ENCODE measurements around the gene NPHP4. TPM values are rescaled to one million over a fixed set of nuclear protein-coding genes. Genes with fewer than 3 reads are reported as not detected.
"Not testable (repeated sequence)": the region's sequence is repeated elsewhere in the genome, so short reads cannot be mapped to it uniquely, and the experiment has no call there.

Gene NPHP4
- total RNA-seq, 1 donor from 2014 or later: 3.2 TPM

DNA sequence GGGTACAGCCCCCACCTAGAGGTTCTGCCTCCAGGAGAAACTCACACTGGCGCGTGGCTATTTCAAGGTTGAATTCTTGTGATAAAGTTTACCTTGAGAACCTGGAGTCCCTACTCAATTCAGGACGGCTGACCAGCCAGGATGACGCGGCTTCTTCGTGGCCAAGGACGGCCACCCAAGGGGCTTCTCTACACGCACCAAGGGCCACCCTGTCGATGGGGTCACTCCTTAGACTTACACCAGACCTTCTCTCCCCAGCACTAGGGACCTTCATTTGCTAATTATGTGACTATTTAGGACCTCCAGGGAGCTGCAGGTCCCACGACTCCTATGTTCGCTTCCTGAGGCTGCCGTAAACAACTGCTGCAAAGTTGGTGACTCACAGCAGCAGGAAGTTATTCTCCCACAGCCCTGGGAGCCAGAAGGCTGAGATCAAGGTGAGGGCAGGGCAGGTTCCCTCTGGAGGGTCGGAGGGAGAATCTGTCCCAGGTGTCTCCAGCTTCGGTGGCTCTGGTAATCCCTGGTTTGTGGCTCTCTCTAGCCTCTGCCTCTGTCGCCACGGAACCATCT, 135.9 kb downstream of the NPHP4 start:
- TF ChIP-seq, protein P1, sequence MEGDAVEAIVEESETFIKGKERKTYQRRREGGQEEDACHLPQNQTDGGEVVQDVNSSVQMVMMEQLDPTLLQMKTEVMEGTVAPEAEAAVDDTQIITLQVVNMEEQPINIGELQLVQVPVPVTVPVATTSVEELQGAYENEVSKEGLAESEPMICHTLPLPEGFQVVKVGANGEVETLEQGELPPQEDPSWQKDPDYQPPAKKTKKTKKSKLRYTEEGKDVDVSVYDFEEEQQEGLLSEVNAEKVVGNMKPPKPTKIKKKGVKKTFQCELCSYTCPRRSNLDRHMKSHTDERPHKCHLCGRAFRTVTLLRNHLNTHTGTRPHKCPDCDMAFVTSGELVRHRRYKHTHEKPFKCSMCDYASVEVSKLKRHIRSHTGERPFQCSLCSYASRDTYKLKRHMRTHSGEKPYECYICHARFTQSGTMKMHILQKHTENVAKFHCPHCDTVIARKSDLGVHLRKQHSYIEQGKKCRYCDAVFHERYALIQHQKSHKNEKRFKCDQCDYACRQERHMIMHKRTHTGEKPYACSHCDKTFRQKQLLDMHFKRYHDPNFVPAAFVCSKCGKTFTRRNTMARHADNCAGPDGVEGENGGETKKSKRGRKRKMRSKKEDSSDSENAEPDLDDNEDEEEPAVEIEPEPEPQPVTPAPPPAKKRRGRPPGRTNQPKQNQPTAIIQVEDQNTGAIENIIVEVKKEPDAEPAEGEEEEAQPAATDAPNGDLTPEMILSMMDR (IDR thresholded peaks at IDR 0.05; ENCODE audit: insufficient read depth, low read length, severe bottlenecking): no peak
- H3K36me3 ChIP-seq (ENCODE audit: control insufficient read depth, insufficient read depth, low read length): no peaks in the 10 kb centered on the region
- no peak overlapping the region for H3K4me3 ChIP-seq (ENCODE audit: low read depth, low read length)
- DNase-seq (ENCODE audit: low read depth) (peak; percentile 17), FAIRE-seq (no peak)
- H3K27me3 ChIP-seq (ENCODE audit: control insufficient read depth, insufficient read depth, low read length): no peaks in the 10 kb centered on the region

DNA sequence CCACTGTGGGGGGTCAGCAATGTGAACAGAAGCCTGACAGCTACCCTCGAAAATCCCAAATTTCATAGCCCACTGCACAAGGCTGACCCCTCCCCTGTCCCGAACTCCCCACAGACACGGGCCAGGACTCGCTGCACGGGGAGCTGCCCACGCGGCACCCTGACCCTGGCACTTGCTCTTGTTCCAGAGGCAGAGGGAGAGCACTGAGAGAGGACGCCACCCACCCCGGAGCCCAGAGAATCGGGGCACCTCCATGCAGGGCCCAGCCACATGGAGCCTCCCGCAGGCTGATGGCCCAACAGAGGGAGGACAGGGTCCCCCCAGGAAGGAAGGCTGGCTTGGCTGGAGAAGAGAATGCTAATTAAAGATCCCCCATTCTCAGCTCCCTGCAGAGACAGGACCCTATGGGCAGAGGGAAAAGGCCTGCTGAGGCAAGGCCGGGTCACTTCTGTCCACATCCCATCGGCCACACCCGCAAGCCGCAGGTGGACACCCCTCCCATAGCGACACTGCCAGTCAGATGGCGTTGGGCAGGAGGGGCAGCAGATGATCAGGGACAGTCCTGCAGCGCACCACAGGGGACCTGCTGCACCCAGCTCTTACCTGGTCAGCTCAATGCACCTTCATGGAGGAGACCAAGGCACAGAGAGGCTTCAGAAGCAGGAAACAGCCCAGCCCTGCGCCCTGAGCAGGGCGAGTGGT, 136.9 kb downstream of the NPHP4 start:
- DNase-seq (ENCODE audit: low read depth) (no peak), FAIRE-seq (no peak)
- Histone ChIP-seq H3K27me3 (ENCODE audit: control insufficient read depth, insufficient read depth, low read length) (no peaks in the 10 kb centered on the region), H3K36me3 (ENCODE audit: control insufficient read depth, insufficient read depth, low read length) (no peaks in the 10 kb centered on the region), H3K4me3 (ENCODE audit: low read depth, low read length) (no peak overlapping the region)
- TF ChIP-seq, protein P1 (IDR thresholded peaks at IDR 0.05; ENCODE audit: insufficient read depth, low read length, severe bottlenecking): no peak

GRCh38 chr1:5854754-5855153, 137.5 kb downstream of the NPHP4 start:
- Histone ChIP-seq H3K36me3 (ENCODE audit: control insufficient read depth, insufficient read depth, low read length) (no peaks in the 10 kb centered on the region), H3K27me3 (ENCODE audit: control insufficient read depth, insufficient read depth, low read length) (no peaks in the 10 kb centered on the region), H3K4me3 (ENCODE audit: low read depth, low read length) (no peak overlapping the region)
- FAIRE-seq (no peak), DNase-seq (ENCODE audit: low read depth) (no peak)
- TF ChIP-seq, protein P1 (IDR thresholded peaks at IDR 0.05; ENCODE audit: insufficient read depth, low read length, severe bottlenecking): no peak

GRCh38 chr1:5853858-5854257, 138.4 kb downstream of the NPHP4 start:
- not testable (repeated sequence) for H3K36me3 ChIP-seq (ENCODE audit: control insufficient read depth, insufficient read depth, low read length); H3K27me3 ChIP-seq (ENCODE audit: control insufficient read depth, insufficient read depth, low read length); H3K4me3 ChIP-seq (ENCODE audit: low read depth, low read length); DNase-seq (ENCODE audit: low read depth); FAIRE-seq

DNA sequence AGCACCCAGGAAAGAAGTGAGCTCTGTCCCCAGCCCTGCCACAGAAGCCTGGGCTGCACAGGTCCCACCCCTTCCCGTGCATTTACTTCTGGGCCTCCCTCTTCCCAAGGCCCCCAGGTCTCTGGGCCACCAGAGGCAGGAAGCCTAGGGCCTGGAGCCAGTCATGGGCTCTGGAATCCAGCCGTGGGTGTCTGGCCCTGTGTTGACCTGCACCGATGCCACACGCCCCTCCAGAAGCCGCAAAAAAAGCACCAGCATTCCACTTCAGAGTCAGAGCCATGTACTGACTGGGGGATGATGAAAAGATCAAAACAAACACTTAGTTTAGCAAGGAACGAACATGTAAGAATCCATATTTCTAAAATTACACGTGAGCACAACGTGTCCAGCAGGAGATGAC, 141.7 kb downstream of the NPHP4 start:
- Histone ChIP-seq H3K36me3 (ENCODE audit: control insufficient read depth, insufficient read depth, low read length) (no peaks in the 10 kb centered on the region), H3K27me3 (ENCODE audit: control insufficient read depth, insufficient read depth, low read length) (no peaks in the 10 kb centered on the region), H3K4me3 (ENCODE audit: low read depth, low read length) (no peak overlapping the region)
- DNase-seq (ENCODE audit: low read depth) (no peak), FAIRE-seq (no peak)
- TF ChIP-seq, protein P1 (IDR thresholded peaks at IDR 0.05; ENCODE audit: insufficient read depth, low read length, severe bottlenecking): no peak

DNA sequence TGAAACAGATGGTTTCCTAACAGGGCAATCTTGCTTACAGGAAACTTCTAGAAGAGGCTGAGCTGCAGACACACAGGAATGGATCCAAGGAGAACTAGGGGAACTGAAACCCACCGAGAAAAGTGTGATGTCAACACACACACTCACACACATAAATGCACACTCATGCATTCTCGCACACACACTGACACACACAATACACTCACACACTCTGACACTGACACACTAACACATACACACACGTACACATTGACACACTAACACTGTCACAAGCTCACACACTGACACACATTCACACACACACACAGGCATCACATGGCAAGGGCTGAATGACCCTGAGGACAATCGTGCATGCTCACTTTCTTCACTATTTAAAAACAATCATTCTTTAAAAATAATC, 142.7 kb downstream of the NPHP4 start:
- peak; percentile 62 for FAIRE-seq

More for the DNA sequence above, 142.7 kb downstream of the NPHP4 start:
- Histone ChIP-seq H3K4me3 (ENCODE audit: low read depth, low read length) (no peak overlapping the region), H3K27me3 (ENCODE audit: control insufficient read depth, insufficient read depth, low read length) (no peaks in the 10 kb centered on the region), H3K36me3 (ENCODE audit: control insufficient read depth, insufficient read depth, low read length) (no peaks in the 10 kb centered on the region)
- no peak for DNase-seq (ENCODE audit: low read depth)
- TF ChIP-seq, protein P1 (IDR thresholded peaks at IDR 0.05; ENCODE audit: insufficient read depth, low read length, severe bottlenecking): no peak
